SU-DHL-6 (cell line): Measurements from ENCODE around the gene EFNA5.

ENCODE experiments used
- EZH2phosphoT487 ChIP-seq: fragments of 200-600 bp; sonication (generic), shearing (Covaris generic); conservative IDR thresholded peaks from 2 replicates; pipeline ENCODE4 v1.6.1; 2018; ENCODE audit warnings: mild to moderate bottlenecking, antibody characterized with exemption, low read length, moderate library complexity, mixed read lengths
- TF ChIP-seq, protein P1 (sequence below): fragments of 200-600 bp; sonication (generic); IDR thresholded peaks from one replicate; pipeline ENCODE4 v1.5.1; 2017; ENCODE audit warnings: antibody characterized with exemption, mild to moderate bottlenecking, low read length, moderate library complexity; ENCODE audit not compliant: insufficient read depth, poor library complexity, severe bottlenecking

DNA sequence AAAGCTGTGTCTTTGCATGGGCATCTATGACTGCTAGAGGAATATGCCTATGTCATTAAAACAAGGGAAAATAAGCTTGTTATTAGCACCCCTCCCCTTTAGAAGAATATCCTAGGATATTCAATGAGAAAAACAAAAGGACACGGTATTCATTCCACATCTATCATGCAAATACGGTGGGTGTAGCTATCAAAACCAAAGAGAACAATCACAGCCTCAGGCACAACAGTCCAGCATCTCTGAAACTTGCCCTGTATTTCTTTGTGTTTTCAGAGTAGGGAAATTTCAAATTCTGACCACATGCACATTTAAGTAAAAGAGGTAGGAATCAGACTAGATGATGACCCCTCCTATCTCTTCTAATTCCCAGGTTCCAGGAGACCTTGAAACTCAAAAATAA lies 209.9 kb downstream of the EFNA5 start:
- TF ChIP-seq, protein P1, sequence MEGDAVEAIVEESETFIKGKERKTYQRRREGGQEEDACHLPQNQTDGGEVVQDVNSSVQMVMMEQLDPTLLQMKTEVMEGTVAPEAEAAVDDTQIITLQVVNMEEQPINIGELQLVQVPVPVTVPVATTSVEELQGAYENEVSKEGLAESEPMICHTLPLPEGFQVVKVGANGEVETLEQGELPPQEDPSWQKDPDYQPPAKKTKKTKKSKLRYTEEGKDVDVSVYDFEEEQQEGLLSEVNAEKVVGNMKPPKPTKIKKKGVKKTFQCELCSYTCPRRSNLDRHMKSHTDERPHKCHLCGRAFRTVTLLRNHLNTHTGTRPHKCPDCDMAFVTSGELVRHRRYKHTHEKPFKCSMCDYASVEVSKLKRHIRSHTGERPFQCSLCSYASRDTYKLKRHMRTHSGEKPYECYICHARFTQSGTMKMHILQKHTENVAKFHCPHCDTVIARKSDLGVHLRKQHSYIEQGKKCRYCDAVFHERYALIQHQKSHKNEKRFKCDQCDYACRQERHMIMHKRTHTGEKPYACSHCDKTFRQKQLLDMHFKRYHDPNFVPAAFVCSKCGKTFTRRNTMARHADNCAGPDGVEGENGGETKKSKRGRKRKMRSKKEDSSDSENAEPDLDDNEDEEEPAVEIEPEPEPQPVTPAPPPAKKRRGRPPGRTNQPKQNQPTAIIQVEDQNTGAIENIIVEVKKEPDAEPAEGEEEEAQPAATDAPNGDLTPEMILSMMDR: no peak
- TF ChIP-seq EZH2phosphoT487: no peak
